ENCODE results near the gene HOMER3. TPM values are rescaled to one million over a fixed set of nuclear protein-coding genes. Genes with fewer than 3 reads are reported as not detected.

The HOMER3 gene
- total and polyA plus RNA-seq, 2 of the 13 experiments (the other 11 are each of a cell fraction or from before 2014, with no cell fraction given): 21.3 to 27.3 TPM

DNA sequence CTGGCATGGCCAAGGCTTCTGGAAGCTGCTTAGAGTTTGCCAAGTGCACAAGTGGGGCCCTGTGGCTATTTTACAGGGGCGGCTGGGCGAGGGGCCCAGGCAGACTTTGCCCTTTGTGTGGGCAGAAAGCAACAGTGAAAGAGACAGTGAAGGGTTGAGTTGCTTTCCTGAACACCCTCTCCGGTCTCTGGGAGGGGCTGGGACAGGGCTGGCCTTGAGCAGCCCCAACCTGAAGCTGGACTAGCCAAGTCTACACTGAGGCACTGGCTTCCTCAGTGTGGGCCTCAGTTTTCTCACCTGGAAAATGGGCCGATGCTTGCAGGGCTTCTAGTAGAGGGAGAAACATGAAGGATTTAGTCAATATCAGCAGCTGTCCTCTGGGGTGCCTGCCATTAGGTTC lies 2.4 kb upstream of the HOMER3 start (continued):
- TF ChIP-seq, protein P1, sequence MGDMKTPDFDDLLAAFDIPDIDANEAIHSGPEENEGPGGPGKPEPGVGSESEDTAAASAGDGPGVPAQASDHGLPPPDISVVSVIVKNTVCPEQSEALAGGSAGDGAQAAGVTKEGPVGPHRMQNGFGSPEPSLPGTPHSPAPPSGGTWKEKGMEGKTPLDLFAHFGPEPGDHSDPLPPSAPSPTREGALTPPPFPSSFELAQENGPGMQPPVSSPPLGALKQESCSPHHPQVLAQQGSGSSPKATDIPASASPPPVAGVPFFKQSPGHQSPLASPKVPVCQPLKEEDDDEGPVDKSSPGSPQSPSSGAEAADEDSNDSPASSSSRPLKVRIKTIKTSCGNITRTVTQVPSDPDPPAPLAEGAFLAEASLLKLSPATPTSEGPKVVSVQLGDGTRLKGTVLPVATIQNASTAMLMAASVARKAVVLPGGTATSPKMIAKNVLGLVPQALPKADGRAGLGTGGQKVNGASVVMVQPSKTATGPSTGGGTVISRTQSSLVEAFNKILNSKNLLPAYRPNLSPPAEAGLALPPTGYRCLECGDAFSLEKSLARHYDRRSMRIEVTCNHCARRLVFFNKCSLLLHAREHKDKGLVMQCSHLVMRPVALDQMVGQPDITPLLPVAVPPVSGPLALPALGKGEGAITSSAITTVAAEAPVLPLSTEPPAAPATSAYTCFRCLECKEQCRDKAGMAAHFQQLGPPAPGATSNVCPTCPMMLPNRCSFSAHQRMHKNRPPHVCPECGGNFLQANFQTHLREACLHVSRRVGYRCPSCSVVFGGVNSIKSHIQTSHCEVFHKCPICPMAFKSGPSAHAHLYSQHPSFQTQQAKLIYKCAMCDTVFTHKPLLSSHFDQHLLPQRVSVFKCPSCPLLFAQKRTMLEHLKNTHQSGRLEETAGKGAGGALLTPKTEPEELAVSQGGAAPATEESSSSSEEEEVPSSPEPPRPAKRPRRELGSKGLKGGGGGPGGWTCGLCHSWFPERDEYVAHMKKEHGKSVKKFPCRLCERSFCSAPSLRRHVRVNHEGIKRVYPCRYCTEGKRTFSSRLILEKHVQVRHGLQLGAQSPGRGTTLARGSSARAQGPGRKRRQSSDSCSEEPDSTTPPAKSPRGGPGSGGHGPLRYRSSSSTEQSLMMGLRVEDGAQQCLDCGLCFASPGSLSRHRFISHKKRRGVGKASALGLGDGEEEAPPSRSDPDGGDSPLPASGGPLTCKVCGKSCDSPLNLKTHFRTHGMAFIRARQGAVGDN (CRISPR knock-in tag; IDR thresholded peaks at IDR 0.05): 0 out of 2 replicates have a peak, but pooled peaks have one; percentile 26
- TF ChIP-seq ZNF350 (CRISPR knock-in tag; IDR thresholded peaks at IDR 0.05; ENCODE audit: borderline replicate concordance, low read depth) (peak; percentile 27; the same call in 1 of the 2 replicates), HDAC6 (IDR thresholded peaks at IDR 0.05; ENCODE audit: low read depth, low read length) (no peak), KLF15 (CRISPR knock-in tag; IDR thresholded peaks at IDR 0.05; ENCODE audit: borderline replicate concordance) (no peak), NCOA2 (CRISPR knock-in tag; IDR thresholded peaks at IDR 0.05) (no peak), ZMYM3 (CRISPR knock-in tag; IDR thresholded peaks at IDR 0.05) (peak; percentile 99), CBX5 (CRISPR knock-in tag; IDR thresholded peaks at IDR 0.05; ENCODE audit: borderline replicate concordance) (no peak), KDM1A (CRISPR knock-in tag; IDR thresholded peaks at IDR 0.05) (peak; percentile 98), ZFP82 (CRISPR knock-in tag; IDR thresholded peaks at IDR 0.05; ENCODE audit: borderline replicate concordance) (no peak), ZBTB21 (CRISPR knock-in tag; IDR thresholded peaks at IDR 0.05) (no peak)
- TF ChIP-seq, protein P2, sequence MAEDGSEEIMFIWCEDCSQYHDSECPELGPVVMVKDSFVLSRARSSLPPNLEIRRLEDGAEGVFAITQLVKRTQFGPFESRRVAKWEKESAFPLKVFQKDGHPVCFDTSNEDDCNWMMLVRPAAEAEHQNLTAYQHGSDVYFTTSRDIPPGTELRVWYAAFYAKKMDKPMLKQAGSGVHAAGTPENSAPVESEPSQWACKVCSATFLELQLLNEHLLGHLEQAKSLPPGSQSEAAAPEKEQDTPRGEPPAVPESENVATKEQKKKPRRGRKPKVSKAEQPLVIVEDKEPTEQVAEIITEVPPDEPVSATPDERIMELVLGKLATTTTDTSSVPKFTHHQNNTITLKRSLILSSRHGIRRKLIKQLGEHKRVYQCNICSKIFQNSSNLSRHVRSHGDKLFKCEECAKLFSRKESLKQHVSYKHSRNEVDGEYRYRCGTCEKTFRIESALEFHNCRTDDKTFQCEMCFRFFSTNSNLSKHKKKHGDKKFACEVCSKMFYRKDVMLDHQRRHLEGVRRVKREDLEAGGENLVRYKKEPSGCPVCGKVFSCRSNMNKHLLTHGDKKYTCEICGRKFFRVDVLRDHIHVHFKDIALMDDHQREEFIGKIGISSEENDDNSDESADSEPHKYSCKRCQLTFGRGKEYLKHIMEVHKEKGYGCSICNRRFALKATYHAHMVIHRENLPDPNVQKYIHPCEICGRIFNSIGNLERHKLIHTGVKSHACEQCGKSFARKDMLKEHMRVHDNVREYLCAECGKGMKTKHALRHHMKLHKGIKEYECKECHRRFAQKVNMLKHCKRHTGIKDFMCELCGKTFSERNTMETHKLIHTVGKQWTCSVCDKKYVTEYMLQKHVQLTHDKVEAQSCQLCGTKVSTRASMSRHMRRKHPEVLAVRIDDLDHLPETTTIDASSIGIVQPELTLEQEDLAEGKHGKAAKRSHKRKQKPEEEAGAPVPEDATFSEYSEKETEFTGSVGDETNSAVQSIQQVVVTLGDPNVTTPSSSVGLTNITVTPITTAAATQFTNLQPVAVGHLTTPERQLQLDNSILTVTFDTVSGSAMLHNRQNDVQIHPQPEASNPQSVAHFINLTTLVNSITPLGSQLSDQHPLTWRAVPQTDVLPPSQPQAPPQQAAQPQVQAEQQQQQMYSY (CRISPR knock-in tag; IDR thresholded peaks at IDR 0.05): no peak
- TF ChIP-seq, protein P3, sequence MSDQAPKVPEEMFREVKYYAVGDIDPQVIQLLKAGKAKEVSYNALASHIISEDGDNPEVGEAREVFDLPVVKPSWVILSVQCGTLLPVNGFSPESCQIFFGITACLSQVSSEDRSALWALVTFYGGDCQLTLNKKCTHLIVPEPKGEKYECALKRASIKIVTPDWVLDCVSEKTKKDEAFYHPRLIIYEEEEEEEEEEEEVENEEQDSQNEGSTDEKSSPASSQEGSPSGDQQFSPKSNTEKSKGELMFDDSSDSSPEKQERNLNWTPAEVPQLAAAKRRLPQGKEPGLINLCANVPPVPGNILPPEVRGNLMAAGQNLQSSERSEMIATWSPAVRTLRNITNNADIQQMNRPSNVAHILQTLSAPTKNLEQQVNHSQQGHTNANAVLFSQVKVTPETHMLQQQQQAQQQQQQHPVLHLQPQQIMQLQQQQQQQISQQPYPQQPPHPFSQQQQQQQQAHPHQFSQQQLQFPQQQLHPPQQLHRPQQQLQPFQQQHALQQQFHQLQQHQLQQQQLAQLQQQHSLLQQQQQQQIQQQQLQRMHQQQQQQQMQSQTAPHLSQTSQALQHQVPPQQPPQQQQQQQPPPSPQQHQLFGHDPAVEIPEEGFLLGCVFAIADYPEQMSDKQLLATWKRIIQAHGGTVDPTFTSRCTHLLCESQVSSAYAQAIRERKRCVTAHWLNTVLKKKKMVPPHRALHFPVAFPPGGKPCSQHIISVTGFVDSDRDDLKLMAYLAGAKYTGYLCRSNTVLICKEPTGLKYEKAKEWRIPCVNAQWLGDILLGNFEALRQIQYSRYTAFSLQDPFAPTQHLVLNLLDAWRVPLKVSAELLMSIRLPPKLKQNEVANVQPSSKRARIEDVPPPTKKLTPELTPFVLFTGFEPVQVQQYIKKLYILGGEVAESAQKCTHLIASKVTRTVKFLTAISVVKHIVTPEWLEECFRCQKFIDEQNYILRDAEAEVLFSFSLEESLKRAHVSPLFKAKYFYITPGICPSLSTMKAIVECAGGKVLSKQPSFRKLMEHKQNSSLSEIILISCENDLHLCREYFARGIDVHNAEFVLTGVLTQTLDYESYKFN (CRISPR knock-in tag; conservative IDR thresholded peaks at IDR 0.05): peak; percentile 89
- TF ChIP-seq, protein P4, sequence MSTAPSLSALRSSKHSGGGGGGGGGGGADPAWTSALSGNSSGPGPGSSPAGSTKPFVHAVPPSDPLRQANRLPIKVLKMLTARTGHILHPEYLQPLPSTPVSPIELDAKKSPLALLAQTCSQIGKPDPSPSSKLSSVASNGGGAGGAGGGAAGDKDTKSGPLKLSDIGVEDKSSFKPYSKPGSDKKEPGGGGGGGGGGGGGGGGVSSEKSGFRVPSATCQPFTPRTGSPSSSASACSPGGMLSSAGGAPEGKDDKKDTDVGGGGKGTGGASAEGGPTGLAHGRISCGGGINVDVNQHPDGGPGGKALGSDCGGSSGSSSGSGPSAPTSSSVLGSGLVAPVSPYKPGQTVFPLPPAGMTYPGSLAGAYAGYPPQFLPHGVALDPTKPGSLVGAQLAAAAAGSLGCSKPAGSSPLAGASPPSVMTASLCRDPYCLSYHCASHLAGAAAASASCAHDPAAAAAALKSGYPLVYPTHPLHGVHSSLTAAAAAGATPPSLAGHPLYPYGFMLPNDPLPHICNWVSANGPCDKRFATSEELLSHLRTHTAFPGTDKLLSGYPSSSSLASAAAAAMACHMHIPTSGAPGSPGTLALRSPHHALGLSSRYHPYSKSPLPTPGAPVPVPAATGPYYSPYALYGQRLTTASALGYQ (CRISPR knock-in tag; IDR thresholded peaks at IDR 0.05): no peak
- TF ChIP-seq, protein P5, sequence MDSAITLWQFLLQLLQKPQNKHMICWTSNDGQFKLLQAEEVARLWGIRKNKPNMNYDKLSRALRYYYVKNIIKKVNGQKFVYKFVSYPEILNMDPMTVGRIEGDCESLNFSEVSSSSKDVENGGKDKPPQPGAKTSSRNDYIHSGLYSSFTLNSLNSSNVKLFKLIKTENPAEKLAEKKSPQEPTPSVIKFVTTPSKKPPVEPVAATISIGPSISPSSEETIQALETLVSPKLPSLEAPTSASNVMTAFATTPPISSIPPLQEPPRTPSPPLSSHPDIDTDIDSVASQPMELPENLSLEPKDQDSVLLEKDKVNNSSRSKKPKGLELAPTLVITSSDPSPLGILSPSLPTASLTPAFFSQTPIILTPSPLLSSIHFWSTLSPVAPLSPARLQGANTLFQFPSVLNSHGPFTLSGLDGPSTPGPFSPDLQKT (CRISPR knock-in tag; IDR thresholded peaks at IDR 0.05; ENCODE audit: borderline replicate concordance): no peak
